Smooth muscle cell (in vitro differentiated cells): Measurements from ENCODE around the gene GCDH. TPM values are rescaled to one million over a fixed set of nuclear protein-coding genes. Genes with fewer than 3 reads are reported as not detected.

Experiments
- DNase-seq: peaks from one replicate; lab custom pipeline; 2025; ENCODE audit not compliant: unreplicated experiment; lab: John Stamatoyannopoulos, UW
- H2AFZ ChIP-seq: fragments of 200-600 bp; sonication (generic); 2 replicates; pipeline ENCODE4 v1.6.0; 2016; ENCODE audit warnings: antibody characterized with exemption, low read depth, mild to moderate bottlenecking
- H3F3A ChIP-seq: fragments of 200-600 bp; sonication (generic); 2 replicates; pipeline ENCODE4 v1.6.0; 2017; ENCODE audit warnings: antibody characterized with exemption, low read depth
- H3K27ac ChIP-seq: fragments of 200-600 bp; sonication (generic); 2 replicates; pipeline ENCODE4 v1.5.1; 2016; ENCODE audit warnings: low read depth, mild to moderate bottlenecking
- H3K27me3 ChIP-seq: fragments of 200-600 bp; sonication (generic); 2 replicates; pipeline ENCODE4 v1.6.1; 2016; ENCODE audit warnings: low read depth, mild to moderate bottlenecking
- H3K36me3 ChIP-seq: fragments of 200-600 bp; sonication (generic); 2 replicates; pipeline ENCODE4 v1.5.1; 2016; ENCODE audit warnings: low read depth
- H3K4me1 ChIP-seq: fragments of 200-600 bp; sonication (generic); 2 replicates; pipeline ENCODE4 v1.5.1; 2016; ENCODE audit warnings: low read depth
- H3K4me2 ChIP-seq: fragments of 200-600 bp; sonication (generic); 2 replicates; pipeline ENCODE4 v1.6.0; 2016; ENCODE audit warnings: mild to moderate bottlenecking
- H3K4me3 ChIP-seq: fragments of 200-600 bp; sonication (generic); 2 replicates; pipeline ENCODE4 v1.5.1; 2016; ENCODE audit warnings: mild to moderate bottlenecking
- H3K79me2 ChIP-seq: fragments of 200-600 bp; sonication (generic); 2 replicates; pipeline ENCODE4 v1.6.0; 2016; ENCODE audit warnings: low read depth, mild to moderate bottlenecking
- H3K9ac ChIP-seq: fragments of 200-600 bp; sonication (generic); 2 replicates; pipeline ENCODE4 v1.6.0; 2016; ENCODE audit warnings: low read depth
- H3K9me3 ChIP-seq: fragments of 200-600 bp; sonication (generic); replicated peaks from 2 replicates; pipeline ENCODE4 v1.5.1; 2016; ENCODE audit warnings: low read depth
- H4K20me1 ChIP-seq: fragments of 200-600 bp; sonication (generic); 2 replicates; pipeline ENCODE4 v1.6.0; 2016; ENCODE audit warnings: low read depth
- CTCF ChIP-seq: fragments of 200-600 bp; sonication (generic); IDR thresholded peaks from 2 replicates; pipeline ENCODE4 v1.5.1; 2017; ENCODE audit warnings: borderline replicate concordance, mild to moderate bottlenecking, antibody characterized with exemption; ENCODE audit not compliant: insufficient read depth, poor library complexity, severe bottlenecking
- WGBS: methylation state at CpG from one replicate; pipeline ENCODE4 v1.1.7; 2016; ENCODE audit warnings: low lambda C conversion rate; 5-methylcytosine and 5-hydroxymethylcytosine counted together
- polyA plus RNA-seq: library from polyadenylated mRNA; unstranded; fragments of >200 nt; fragmentation: Nextera tagmentation; extraction: Ambion mirVana; gene quantifications from 2 replicates; pipeline ENCODE4 v1.2.1, GENCODE V29; 2016
- total RNA-seq: library from RNA; depleted of rRNA; stranded (reverse); fragments of >200 nt; gene quantifications from 2 replicates; pipeline ENCODE4 v1.2.3, GENCODE V29; 2014

Gene GCDH
- total and polyA plus RNA-seq, 2 experiments from 2014 or later: 9.7 to 15.3 TPM

DNA sequence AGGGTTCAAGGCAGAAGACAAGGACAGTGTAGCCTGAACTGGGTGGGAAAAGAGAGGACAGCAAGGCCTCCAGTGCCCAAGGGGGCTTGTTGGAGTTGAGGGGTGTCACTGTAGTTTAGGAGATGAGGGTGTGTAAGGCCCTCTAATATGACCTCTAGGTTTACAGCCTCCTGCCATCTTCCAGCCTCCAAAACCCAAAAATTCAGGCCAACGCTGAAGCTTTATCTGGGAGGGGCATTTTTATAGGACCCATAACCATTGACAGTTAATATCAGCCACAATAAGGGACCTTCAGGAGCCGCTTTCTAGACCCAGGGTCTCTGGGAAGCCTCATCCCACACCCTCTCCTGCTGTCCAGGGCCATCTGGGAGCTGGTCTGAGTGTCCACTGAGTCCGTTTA lies 6.8 kb upstream of the GCDH start:
- Histone ChIP-seq H3K27me3 (peaks cover 18% of the 10 kb centered on the region), H3K27ac (no peak overlapping the region), H4K20me1 (no peaks in the 10 kb centered on the region), H3K9ac (no peak overlapping the region), H2AFZ (no peak overlapping the region), H3K4me2 (no peak overlapping the region), H3K9me3 (no peaks in the 10 kb centered on the region), H3F3A (no peaks in the 10 kb centered on the region), H3K36me3 (no peaks in the 10 kb centered on the region), H3K4me3 (no peak overlapping the region), H3K4me1 (no peaks in the 10 kb centered on the region), H3K79me2 (no peaks in the 10 kb centered on the region)
- TF ChIP-seq CTCF: no peak
- no peak for DNase-seq
- 90% methylated on average over 3 of the region's 3 CpGs for WGBS

GRCh38 chr19:12884627-12884925 lies 6.4 kb upstream of the GCDH start:
- H3K27me3 ChIP-seq: peaks cover 18% of the 10 kb centered on the region
- H3K27ac ChIP-seq: no peak overlapping the region
- no peaks in the 10 kb centered on the region for H3K9me3 ChIP-seq
- no peak overlapping the region for H2AFZ ChIP-seq
- no peak for DNase-seq
- no peaks in the 10 kb centered on the region for H3K4me1 ChIP-seq
- no peaks in the 10 kb centered on the region for H4K20me1 ChIP-seq
- peak overlapping the region; percentile 84 for H3K4me2 ChIP-seq
- no peak for TF ChIP-seq CTCF
- no peaks in the 10 kb centered on the region for H3F3A ChIP-seq
- H3K36me3 ChIP-seq: no peaks in the 10 kb centered on the region
- no peaks in the 10 kb centered on the region for H3K79me2 ChIP-seq
- H3K4me3 ChIP-seq: no peak overlapping the region
- no peak overlapping the region for H3K9ac ChIP-seq
- 78% methylated on average over 12 of the region's 12 CpGs for WGBS

DNA sequence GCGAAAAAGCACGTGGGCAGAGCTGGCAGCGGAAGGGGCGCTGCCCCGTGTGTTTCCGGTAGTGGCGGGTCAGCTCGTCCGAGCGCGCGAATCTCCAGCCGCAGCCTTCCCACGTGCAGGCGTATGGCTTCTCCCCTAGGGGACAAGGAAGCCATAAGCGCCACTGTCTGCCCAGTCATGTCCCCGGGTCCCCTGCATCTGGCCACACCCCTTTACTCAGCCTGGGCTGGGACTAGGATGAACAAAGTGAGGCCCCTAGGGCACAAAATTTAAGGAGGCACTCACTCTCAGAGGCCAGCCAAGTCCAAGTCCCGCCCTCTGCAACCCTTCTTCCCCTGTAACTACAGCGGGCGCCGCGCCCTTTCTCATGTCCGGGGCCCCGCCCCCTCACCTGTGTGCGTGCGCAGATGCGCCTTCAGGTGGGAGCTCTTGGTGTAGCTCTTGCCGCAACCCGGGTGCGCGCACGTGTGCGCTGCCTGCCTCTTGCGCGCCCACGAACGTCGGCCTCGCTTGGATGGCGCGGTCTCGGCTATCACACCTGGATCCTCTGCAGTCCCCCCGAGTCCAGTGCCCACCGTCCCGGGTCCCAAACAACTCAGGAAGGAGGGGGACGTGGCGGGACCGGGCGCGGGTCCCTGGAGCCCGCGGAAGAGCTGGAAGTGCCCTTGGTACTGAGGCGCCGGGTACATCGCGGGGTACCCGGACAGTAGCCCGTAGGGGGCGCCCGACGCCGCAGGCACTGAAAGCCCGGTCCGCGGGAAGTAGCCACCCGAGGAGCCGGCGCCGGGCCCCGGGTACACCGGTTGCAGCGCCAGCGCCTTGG lies 5.8 kb upstream of the GCDH start:
- H3K9ac ChIP-seq: no peak overlapping the region
- no peaks in the 10 kb centered on the region for H3F3A ChIP-seq
- no peak for DNase-seq
- H3K27me3 ChIP-seq: peaks cover 18% of the 10 kb centered on the region
- H3K4me1 ChIP-seq: no peaks in the 10 kb centered on the region
- H3K9me3 ChIP-seq: no peaks in the 10 kb centered on the region
- H3K27ac ChIP-seq: no peak overlapping the region
- peak overlapping the region; percentile 46 for H3K4me3 ChIP-seq
- 7% methylated on average over 64 of the region's 73 CpGs for WGBS
- no peaks in the 10 kb centered on the region for H4K20me1 ChIP-seq
- H3K36me3 ChIP-seq: no peaks in the 10 kb centered on the region
- no peaks in the 10 kb centered on the region for H3K79me2 ChIP-seq
- peak overlapping the region; percentile 66 for H2AFZ ChIP-seq
- H3K4me2 ChIP-seq: peak overlapping the region; percentile 84
- TF ChIP-seq CTCF: peak; percentile 45
